ENCODE results near the gene CFAP58. TPM values are rescaled to one million over a fixed set of nuclear protein-coding genes. Genes with fewer than 3 reads are reported as not detected.

The CFAP58 gene
- total RNA-seq, 2 donors from 2014 or later = 0.05 to 1.9 TPM

DNA sequence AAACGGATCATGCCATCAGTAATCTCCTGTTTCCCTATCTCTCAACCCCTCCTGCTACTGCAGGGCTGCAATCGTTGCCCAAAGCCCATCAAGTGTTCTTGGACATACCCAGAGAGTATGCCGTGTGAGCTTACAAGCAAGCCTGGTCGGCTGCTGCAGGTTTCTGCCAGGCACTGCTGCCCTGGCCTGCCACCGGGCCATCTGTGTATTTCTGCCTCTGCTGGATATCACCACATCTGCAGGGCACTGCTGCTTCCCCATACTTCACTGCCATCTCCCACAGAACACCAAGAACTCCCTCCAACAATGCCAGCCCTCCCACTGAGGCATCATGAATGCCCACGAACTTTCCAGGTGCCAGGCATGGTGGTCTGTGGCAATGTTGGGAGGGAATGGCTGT lies 149.3 kb downstream of the CFAP58 start:
- TF ChIP-seq POLR2A (IDR thresholded peaks at IDR 0.05) (no peak), POLR2AphosphoS5 (IDR thresholded peaks at IDR 0.05) (no peak)
- TF ChIP-seq, protein P1, sequence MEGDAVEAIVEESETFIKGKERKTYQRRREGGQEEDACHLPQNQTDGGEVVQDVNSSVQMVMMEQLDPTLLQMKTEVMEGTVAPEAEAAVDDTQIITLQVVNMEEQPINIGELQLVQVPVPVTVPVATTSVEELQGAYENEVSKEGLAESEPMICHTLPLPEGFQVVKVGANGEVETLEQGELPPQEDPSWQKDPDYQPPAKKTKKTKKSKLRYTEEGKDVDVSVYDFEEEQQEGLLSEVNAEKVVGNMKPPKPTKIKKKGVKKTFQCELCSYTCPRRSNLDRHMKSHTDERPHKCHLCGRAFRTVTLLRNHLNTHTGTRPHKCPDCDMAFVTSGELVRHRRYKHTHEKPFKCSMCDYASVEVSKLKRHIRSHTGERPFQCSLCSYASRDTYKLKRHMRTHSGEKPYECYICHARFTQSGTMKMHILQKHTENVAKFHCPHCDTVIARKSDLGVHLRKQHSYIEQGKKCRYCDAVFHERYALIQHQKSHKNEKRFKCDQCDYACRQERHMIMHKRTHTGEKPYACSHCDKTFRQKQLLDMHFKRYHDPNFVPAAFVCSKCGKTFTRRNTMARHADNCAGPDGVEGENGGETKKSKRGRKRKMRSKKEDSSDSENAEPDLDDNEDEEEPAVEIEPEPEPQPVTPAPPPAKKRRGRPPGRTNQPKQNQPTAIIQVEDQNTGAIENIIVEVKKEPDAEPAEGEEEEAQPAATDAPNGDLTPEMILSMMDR (IDR thresholded peaks at IDR 0.05) = no peak
- Histone ChIP-seq H3K9me3 (no peaks in the 10 kb centered on the region), H3K4me3 (no peak overlapping the region), H3K27me3 (replicated peaks; ENCODE audit: insufficient read depth) (peaks cover 5% of the 10 kb centered on the region), H3K27ac (no peak overlapping the region), H3K4me1 (replicated peaks) (no peaks in the 10 kb centered on the region), H3K36me3 (no peaks in the 10 kb centered on the region)
- intact Hi-C loops (cut with DNase I) = no loop called here
- WGBS = 57% methylated on average over 6 of the region's 6 CpGs
- no peak for DNase-seq (ENCODE audit: low spot score)

Other genes starting within 250 kb of the CFAP58 start
- gene SFR1, start 231.7 kb upstream of the CFAP58 start, total RNA-seq = 10 to 100 TPM in 1 of 2 donors, 1 to 10 TPM in 1; 8.1 to 16.3 TPM
- gene CFAP43, start 121.5 kb upstream of the CFAP58 start, total RNA-seq = 1 to 10 TPM; 2.4 to 6.9 TPM
- gene GSTO1, start 98.9 kb upstream of the CFAP58 start, total RNA-seq = 10 to 100 TPM; 46.8 to 91.8 TPM
- gene GSTO2, start 84.6 kb upstream of the CFAP58 start, total RNA-seq = 10 to 100 TPM; 18.1 to 37.3 TPM
- 10 to 100 TPM; 12.5 to 35.8 TPM for gene ITPRIP, start 15.4 kb upstream of the CFAP58 start, total RNA-seq

Measured in prostate gland (tissue), 2 donors.